PC-3 (cell line): Measurements from ENCODE around the gene ST3GAL6. TPM values are rescaled to one million over a fixed set of nuclear protein-coding genes. Genes with fewer than 3 reads are reported as not detected.

Experiments used
- ATAC-seq: fragments of 200-7000 bp; cut with Tn5 transposase; 2 replicates; pipeline ENCODE4 v1.9.1; 2020; ENCODE audit warnings: mild to moderate bottlenecking, moderate library complexity
- BruUV-seq: library from RNA; stranded (reverse); fragments of 400-500 nt; replicated peaks from 2 replicates; lab custom pipeline; 2021; lab: Mats Ljungman, UMichigan
- CTCF ChIA-PET: fragments of 300-600 bp; sonication (Branson Sonifier 250); formaldehyde crosslinking; loops from one replicate; lab custom pipeline; 2022; ENCODE audit warnings: antibody characterized with exemption; lab: Charles Lee
- POLR2A ChIA-PET: fragments of 300-600 bp; sonication (Branson Sonifier 250); formaldehyde crosslinking; loops from one replicate; lab custom pipeline; 2022; ENCODE audit warnings: antibody characterized with exemption; ENCODE audit not compliant: unreplicated experiment; lab: Charles Lee
- DNase-seq: peaks from one replicate; pipeline ENCODE4 v3.0.0-alpha.2; 2015
- H2AFZ ChIP-seq: fragments of 300-600 bp; sonication (generic); 2 replicates; pipeline ENCODE4 v1.6.0; 2016; ENCODE audit warnings: antibody characterized with exemption, low read length
- H3F3A ChIP-seq: fragments of 300-600 bp; sonication (generic); one replicate; pipeline ENCODE4 v1.6.0; 2017; ENCODE audit warnings: antibody characterized with exemption, low read length, control low read depth, mild to moderate bottlenecking; ENCODE audit not compliant: unreplicated experiment
- H3K27ac ChIP-seq: fragments of 300-600 bp; sonication (generic); 2 replicates; pipeline ENCODE4 v1.5.1; 2016; ENCODE audit warnings: mild to moderate bottlenecking, low read length
- H3K27me3 ChIP-seq: fragments of 300-600 bp; sonication (generic); 2 replicates; pipeline ENCODE4 v1.6.1; 2016; ENCODE audit warnings: low read length, mixed read lengths
- H3K36me3 ChIP-seq: fragments of 300-600 bp; sonication (generic); 2 replicates; pipeline ENCODE4 v1.6.1; 2016; ENCODE audit warnings: low read depth, mixed run types, low read length, mixed read lengths
- H3K4me1 ChIP-seq: fragments of 300-600 bp; sonication (generic); 2 replicates; pipeline ENCODE4 v1.5.1; 2016; ENCODE audit warnings: low read length; ENCODE audit not compliant: insufficient read depth
- H3K4me2 ChIP-seq: fragments of 300-600 bp; sonication (generic); 2 replicates; pipeline ENCODE4 v1.6.0; 2016; ENCODE audit warnings: low read length
- H3K4me3 ChIP-seq: fragments of 300-600 bp; sonication (generic); 2 replicates; pipeline ENCODE4 v1.5.1; 2016; ENCODE audit warnings: mild to moderate bottlenecking, low read length, mixed read lengths
- H3K79me2 ChIP-seq: fragments of 300-600 bp; sonication (generic); 2 replicates; pipeline ENCODE4 v1.6.1; 2017; ENCODE audit warnings: low read length, mixed read lengths
- H3K9ac ChIP-seq: fragments of 300-600 bp; sonication (generic); 2 replicates; pipeline ENCODE4 v1.6.0; 2016; ENCODE audit warnings: mild to moderate bottlenecking, low read length
- H3K9me2 ChIP-seq: fragments of 300-600 bp; sonication (generic); replicated peaks from 2 replicates; pipeline ENCODE4 v1.6.1; 2016; ENCODE audit warnings: mixed run types, low read length, mixed read lengths
- H3K9me3 ChIP-seq: fragments of 300-600 bp; sonication (generic); 2 replicates; pipeline ENCODE4 v1.6.1; 2016; ENCODE audit warnings: low read length, mixed read lengths
- H4K20me1 ChIP-seq: fragments of 300-600 bp; sonication (generic); 2 replicates; pipeline ENCODE4 v1.6.1; 2016; ENCODE audit warnings: low read length, mixed read lengths
- EZH2 ChIP-seq: fragments of 300-600 bp; sonication (generic); IDR thresholded peaks from one replicate; pipeline ENCODE4 v1.6.1; 2017; ENCODE audit warnings: antibody characterized with exemption, mild to moderate bottlenecking, low read length; ENCODE audit not compliant: unreplicated experiment
- EZH2phosphoT487 ChIP-seq: fragments of 300-600 bp; sonication (generic); IDR thresholded peaks from 2 replicates; pipeline ENCODE4 v1.6.1; 2018; ENCODE audit warnings: mild to moderate bottlenecking, antibody characterized with exemption, low read length, borderline replicate concordance
- intact Hi-C: fragments of 100-400 bp; cut with micrococcal nuclease; formaldehyde crosslinking; loops from 2 replicates; pipeline ENCODE4 v1.9.0; 2023
- total RNA-seq: library from RNA; depleted of rRNA; stranded (reverse); fragments of >200 nt; gene quantifications from 2 replicates; pipeline ENCODE4 v1.2.3, GENCODE V29; 2014
- TF ChIP-seq, protein P1 (sequence below): fragments of 300-600 bp; sonication (generic); conservative IDR thresholded peaks from 2 replicates; pipeline ENCODE4 v1.5.1; 2017; ENCODE audit warnings: antibody characterized with exemption, low read depth, mild to moderate bottlenecking, low read length

Gene ST3GAL6
- total RNA-seq, 1 experiment from 2014 or later: 11.5 TPM

DNA sequence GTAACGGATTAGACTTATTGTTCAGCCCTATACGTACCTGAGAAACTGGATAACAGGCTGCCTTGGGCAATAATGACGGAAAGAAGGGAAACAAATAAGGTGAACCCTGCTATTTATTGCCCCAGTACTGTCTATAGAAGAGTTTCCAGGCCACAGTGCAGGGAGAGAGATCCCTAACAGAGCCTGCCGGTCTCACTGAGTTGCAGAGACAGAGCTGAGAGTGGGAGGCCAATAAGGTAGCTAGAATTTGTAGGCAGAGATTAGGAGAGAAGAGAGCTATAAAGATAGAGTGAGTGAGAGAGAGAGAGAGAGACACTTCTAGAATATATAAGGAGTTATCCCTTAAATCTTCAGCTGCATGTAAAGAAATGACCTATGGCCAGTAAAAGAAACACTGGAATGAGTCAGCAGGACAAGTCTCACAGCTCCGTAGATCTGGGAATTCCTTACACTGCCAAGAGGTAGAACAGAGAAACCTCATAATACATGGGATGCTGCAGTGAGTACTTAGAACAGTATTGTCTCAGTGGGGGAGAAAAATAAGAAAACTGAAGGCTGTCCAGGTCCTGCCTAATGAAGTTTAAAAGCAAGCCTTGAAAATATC is 51.8 kb downstream of the ST3GAL6 start:
- ChIA-PET CTCF (interaction anchor here (0.6 to 1.3 kb wide), 3 partner anchors 100 to 302 kb away, joined by 3 to 4 read pairs (median 4); no protein-coding TSS in a partner anchor), POLR2A (interaction anchor here (0.6 kb wide), 1 partner anchor 163 kb away, joined by 9 read pairs; no protein-coding TSS in a partner anchor)
- Histone ChIP-seq H3K27ac (peak overlapping the region; percentile 47), H3K9me3 (no peaks in the 10 kb centered on the region), H3K36me3 (peaks cover 84% of the 10 kb centered on the region), H3K4me2 (peak overlapping the region; percentile 32), H3K27me3 (no peaks in the 10 kb centered on the region), H3K9ac (0 out of 2 replicates have a peak overlapping the region, but pooled peaks have one; percentile 1), H2AFZ (no peak overlapping the region), H3K4me1 (peaks cover 31% of the 10 kb centered on the region), H3K4me3 (0 out of 2 replicates have a peak overlapping the region, but pooled peaks have one; percentile 1), H3F3A (peaks cover 27% of the 10 kb centered on the region), H4K20me1 (peaks cover 3% of the 10 kb centered on the region; the same call in 1 of the 2 replicates), H3K9me2 (no peaks in the 10 kb centered on the region), H3K79me2 (0 out of 2 replicates have a peak, but pooled peaks cover 18% of the 10 kb centered on the region)
- TF ChIP-seq, protein P1, sequence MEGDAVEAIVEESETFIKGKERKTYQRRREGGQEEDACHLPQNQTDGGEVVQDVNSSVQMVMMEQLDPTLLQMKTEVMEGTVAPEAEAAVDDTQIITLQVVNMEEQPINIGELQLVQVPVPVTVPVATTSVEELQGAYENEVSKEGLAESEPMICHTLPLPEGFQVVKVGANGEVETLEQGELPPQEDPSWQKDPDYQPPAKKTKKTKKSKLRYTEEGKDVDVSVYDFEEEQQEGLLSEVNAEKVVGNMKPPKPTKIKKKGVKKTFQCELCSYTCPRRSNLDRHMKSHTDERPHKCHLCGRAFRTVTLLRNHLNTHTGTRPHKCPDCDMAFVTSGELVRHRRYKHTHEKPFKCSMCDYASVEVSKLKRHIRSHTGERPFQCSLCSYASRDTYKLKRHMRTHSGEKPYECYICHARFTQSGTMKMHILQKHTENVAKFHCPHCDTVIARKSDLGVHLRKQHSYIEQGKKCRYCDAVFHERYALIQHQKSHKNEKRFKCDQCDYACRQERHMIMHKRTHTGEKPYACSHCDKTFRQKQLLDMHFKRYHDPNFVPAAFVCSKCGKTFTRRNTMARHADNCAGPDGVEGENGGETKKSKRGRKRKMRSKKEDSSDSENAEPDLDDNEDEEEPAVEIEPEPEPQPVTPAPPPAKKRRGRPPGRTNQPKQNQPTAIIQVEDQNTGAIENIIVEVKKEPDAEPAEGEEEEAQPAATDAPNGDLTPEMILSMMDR: no peak
- no peak for TF ChIP-seq EZH2
- no peak for TF ChIP-seq EZH2phosphoT487
- intact Hi-C loops: loop anchor here (10.0 kb wide), 1 partner anchor 360 kb away; no protein-coding TSS in a partner anchor
- DNase-seq: peak; percentile 78
- ATAC-seq: peak; percentile 84
- no TSS peak for BruUV-seq

DNA sequence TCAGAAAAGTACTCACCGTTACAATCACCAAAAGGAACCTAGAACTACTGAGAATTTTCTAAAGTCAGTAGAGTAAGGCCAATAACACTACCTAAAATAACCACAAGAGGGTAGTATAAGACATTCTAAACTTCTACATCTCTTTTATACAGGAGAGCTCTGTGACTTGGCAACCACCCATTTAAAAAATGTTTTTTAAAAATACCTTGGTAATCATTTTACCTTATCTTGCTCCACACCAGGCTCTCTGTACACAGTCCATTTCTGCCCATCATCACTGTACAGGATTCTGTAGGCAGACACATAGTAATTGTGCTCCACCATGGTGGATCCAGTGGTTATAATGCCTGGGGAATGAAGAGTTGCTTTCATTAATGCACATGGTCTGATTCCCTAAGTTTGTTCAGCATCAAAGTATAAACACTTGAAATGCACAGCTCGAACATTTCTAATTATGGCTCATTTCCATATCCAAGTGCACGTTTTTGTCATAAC is 54.5 kb downstream of the ST3GAL6 start:
- Histone ChIP-seq H3K36me3 (peaks cover 83% of the 10 kb centered on the region), H2AFZ (no peak overlapping the region), H3K79me2 (peaks cover 15% of the 10 kb centered on the region; the same call in 1 of the 2 replicates), H3K27ac (peak overlapping the region; percentile 21), H3K27me3 (no peaks in the 10 kb centered on the region), H3F3A (peaks cover 41% of the 10 kb centered on the region), H3K9me3 (no peaks in the 10 kb centered on the region), H4K20me1 (peaks cover 3% of the 10 kb centered on the region; the same call in 1 of the 2 replicates), H3K4me2 (no peak overlapping the region), H3K4me1 (peaks cover 31% of the 10 kb centered on the region), H3K4me3 (no peak overlapping the region), H3K9ac (no peak overlapping the region), H3K9me2 (no peaks in the 10 kb centered on the region)
- ChIA-PET CTCF (interaction anchor here (0.6 to 1.3 kb wide), 3 partner anchors 24 to 176 kb away, joined by 3 to 14 read pairs (median 4); no protein-coding TSS in a partner anchor), POLR2A (interaction anchor here (0.5 to 0.9 kb wide), 3 partner anchors 135 to 177 kb away, joined by 3 to 4 read pairs (median 4); no protein-coding TSS in a partner anchor)
- DNase-seq (peak; percentile 89), ATAC-seq (peak; percentile 42)
- BruUV-seq: no TSS peak
- intact Hi-C loops: loop anchor here (1.0 to 10.0 kb wide), 6 partner anchors 69 to 936 kb away; partner anchors contain the start of gene DCBLD2
- TF ChIP-seq EZH2phosphoT487 (no peak), EZH2 (no peak)
- TF ChIP-seq, protein P1: peak; percentile 84
